HCT116 (cell line): ENCODE measurements around the gene CRY1. TPM values are rescaled to one million over a fixed set of nuclear protein-coding genes. Genes with fewer than 3 reads are reported as not detected.

Experiments
- ATAC-seq: fragments of 200-7000 bp; cut with Tn5 transposase; 2 replicates; pipeline ENCODE4 v1.9.1; 2020; ENCODE audit warnings: mild to moderate bottlenecking, moderate library complexity
- BruUV-seq: library from RNA; stranded (reverse); fragments of 400-500 nt; replicated peaks from 2 replicates; lab custom pipeline; 2021; lab: Mats Ljungman, UMichigan
- CTCF ChIA-PET: fragments of 300-600 bp; sonication (Branson Sonifier 250); formaldehyde crosslinking; loops from one replicate; lab custom pipeline; 2021; ENCODE audit warnings: antibody characterized with exemption; lab: Charles Lee
- POLR2A ChIA-PET: fragments of 300-600, 350-600 bp; sonication (Branson Sonifier 250); formaldehyde crosslinking; loops from one replicate; lab custom pipeline; 2021; ENCODE audit warnings: antibody characterized with exemption; lab: Charles Lee
- RAD21 ChIA-PET, 2 experiments: fragments of 300-600 bp; sonication (Branson Sonifier 250); formaldehyde crosslinking; loops; one replicate each; lab custom pipeline; 2023; ENCODE audit warnings: low total read pairs in 2 of 2; ENCODE audit not compliant: uncharacterized antibody in 2 of 2, unreplicated experiment in 2 of 2, low non-redundant PET in 1 of 2; lab: Charles Lee
- DNase-seq: peaks from one replicate; pipeline ENCODE4 v3.0.0-alpha.2; 2010; ENCODE audit warnings: low read depth, low spot score
- H2AFZ ChIP-seq: fragments of 200-600 bp; shearing (Covaris generic), sonication (generic); 2 replicates; pipeline ENCODE4 v1.6.1; 2017; ENCODE audit warnings: low read depth, mixed run types, mixed read lengths, antibody characterized with exemption, low read length; ENCODE audit not compliant: poor library complexity, severe bottlenecking
- H3K27ac ChIP-seq: 2 replicates; pipeline ENCODE4 v1.5.1; 2012; ENCODE audit warnings: low read depth, low read length
- H3K27me3 ChIP-seq: fragments of 200-600 bp; sonication (generic); 2 replicates; pipeline ENCODE4 v1.6.1; 2016; ENCODE audit warnings: mixed run types, low read length, mixed read lengths; ENCODE audit not compliant: insufficient read depth
- H3K36me3 ChIP-seq, 2 experiments: fragments of 200-500 bp in 1 of 2; fragments of 200-600 bp in 1 of 2; sonication (Bioruptor generic) in 1 of 2; sonication (generic) in 1 of 2; 2 replicates each; pipeline versions ENCODE4 v1.5.1 to v1.6.1; 2014 to 2016; ENCODE audit warnings: low read length in 2 of 2, inconsistent platforms in 1 of 2, mixed read lengths in 1 of 2, mixed run types in 1 of 2; ENCODE audit not compliant: insufficient read depth in 2 of 2, control insufficient read depth in 1 of 2
- H3K4me1 ChIP-seq, 2 experiments: fragments of 200-600 bp in 1 of 2; sonication (generic) in 1 of 2; 2 replicates each; pipeline versions ENCODE4 v1.5.1 to v1.6.1; 2012 to 2017; ENCODE audit warnings: low read length in 2 of 2, inconsistent platforms in 1 of 2, mild to moderate bottlenecking in 1 of 2, mixed read lengths in 1 of 2, mixed run types in 1 of 2, moderate library complexity in 1 of 2; ENCODE audit not compliant: insufficient read depth in 2 of 2, control insufficient read depth in 1 of 2
- H3K4me2 ChIP-seq: fragments of 200-600 bp; sonication (generic); 2 replicates; pipeline ENCODE4 v1.6.1; 2017; ENCODE audit warnings: mixed run types, low read length, mixed read lengths
- H3K4me3 ChIP-seq, 2 experiments: fragments of 200-600 bp in 1 of 2; sonication (generic) in 1 of 2; replicated peaks in 1 of 2; 2 replicates each; pipeline ENCODE4 v1.5.1; 2011 to 2016; ENCODE audit warnings: low read length in 2 of 2, control low read depth in 1 of 2, low read depth in 1 of 2, mild to moderate bottlenecking in 1 of 2, mixed read lengths in 1 of 2, mixed run types in 1 of 2
- H3K79me2 ChIP-seq: fragments of 200-600 bp; sonication (generic); 2 replicates; pipeline ENCODE4 v1.6.1; 2017; ENCODE audit warnings: mild to moderate bottlenecking, mixed run types, low read length, moderate library complexity, mixed read lengths; ENCODE audit not compliant: insufficient read depth
- H3K9ac ChIP-seq: fragments of 200-600 bp; sonication (generic); 2 replicates; pipeline ENCODE4 v1.6.1; 2016; ENCODE audit warnings: low read length, mixed read lengths
- H3K9me2 ChIP-seq: fragments of 200-600 bp; sonication (generic), shearing (Covaris generic); 2 replicates; pipeline ENCODE4 v1.6.1; 2017; ENCODE audit warnings: mixed run types, mild to moderate bottlenecking, moderate library complexity; ENCODE audit not compliant: insufficient read depth
- H3K9me3 ChIP-seq, 2 experiments: fragments of 200-500 bp in 1 of 2; fragments of 200-600 bp in 1 of 2; sonication (Bioruptor generic) in 1 of 2; sonication (generic) in 1 of 2; 2 replicates each; pipeline ENCODE4 v1.6.1; 2014 to 2017; ENCODE audit warnings: low read length in 2 of 2, mixed read lengths in 2 of 2, inconsistent platforms in 1 of 2, low read depth in 1 of 2, mild to moderate bottlenecking in 1 of 2, mixed run types in 1 of 2, moderate library complexity in 1 of 2; ENCODE audit not compliant: control insufficient read depth in 1 of 2, insufficient read depth in 1 of 2
- H4K20me1 ChIP-seq: fragments of 200-600 bp; sonication (generic), shearing (Covaris generic); 2 replicates; pipeline ENCODE4 v1.6.1; 2017; ENCODE audit warnings: mixed run types, mild to moderate bottlenecking, moderate library complexity; ENCODE audit not compliant: insufficient read depth
- ATF3 ChIP-seq: IDR thresholded peaks from 2 replicates; pipeline ENCODE4 v1.6.1; 2012
- CEBPB ChIP-seq: IDR thresholded peaks from 2 replicates; pipeline ENCODE4 v1.6.1; 2012; ENCODE audit warnings: low read depth
- CTCF ChIP-seq, 3 experiments: fragments of 200-600 bp in 1 of 3; sonication (generic) in 1 of 3; IDR thresholded peaks in 2 of 3; conservative IDR thresholded peaks in 1 of 3; 2 replicates each; pipeline ENCODE4 v1.5.1; 2012 to 2017; ENCODE audit warnings: low read depth in 2 of 3, low read length in 2 of 3, antibody characterized with exemption in 1 of 3, borderline replicate concordance in 1 of 3, control low read depth in 1 of 3, mild to moderate bottlenecking in 1 of 3, mixed read lengths in 1 of 3, mixed run types in 1 of 3, moderate library complexity in 1 of 3; ENCODE audit not compliant: insufficient read depth in 1 of 3
- EZH2 ChIP-seq: fragments of 200-600 bp; sonication (generic); IDR thresholded peaks from 2 replicates; pipeline ENCODE4 v1.6.1; 2017; ENCODE audit warnings: antibody characterized with exemption, mixed run types
- EZH2phosphoT487 ChIP-seq: fragments of 200-600 bp; IDR thresholded peaks from 2 replicates; pipeline ENCODE4 v1.6.1; 2018; ENCODE audit warnings: antibody characterized with exemption, borderline replicate concordance
- FOSL1 ChIP-seq: IDR thresholded peaks from 2 replicates; pipeline ENCODE4 v1.6.1; 2012; ENCODE audit warnings: low read depth
- JUND ChIP-seq: IDR thresholded peaks from 2 replicates; pipeline ENCODE4 v1.6.1; 2012
- MAX ChIP-seq: IDR thresholded peaks from 2 replicates; pipeline ENCODE4 v1.6.1; 2012
- POLR2AphosphoS5 ChIP-seq: IDR thresholded peaks from 2 replicates; pipeline ENCODE4 v1.6.1; 2011; ENCODE audit warnings: mild to moderate bottlenecking, low read depth, low read length, moderate library complexity
- REST ChIP-seq: IDR thresholded peaks from 2 replicates; pipeline ENCODE4 v1.6.1; 2012; ENCODE audit warnings: low read depth
- SIN3A ChIP-seq: IDR thresholded peaks from 2 replicates; pipeline ENCODE4 v1.6.1; 2012; ENCODE audit warnings: low read depth
- TCF7L2 ChIP-seq: IDR thresholded peaks from 2 replicates; pipeline ENCODE4 v1.7.0; 2011; ENCODE audit warnings: borderline replicate concordance, inconsistent platforms; ENCODE audit not compliant: insufficient read depth, insufficient read length; ENCODE audit errors: extremely low read depth
- YY1 ChIP-seq: IDR thresholded peaks from 2 replicates; pipeline ENCODE4 v1.6.1; 2011; ENCODE audit warnings: low read length, low read depth, moderate library complexity, mild to moderate bottlenecking; ENCODE audit not compliant: insufficient replicate concordance; ENCODE audit errors: extremely low read depth
- ZBTB33 ChIP-seq: IDR thresholded peaks from 2 replicates; pipeline ENCODE4 v1.6.1; 2011; ENCODE audit warnings: mild to moderate bottlenecking, low read length, moderate library complexity; ENCODE audit not compliant: insufficient replicate concordance; ENCODE audit errors: extremely low read depth
- ZNF274 ChIP-seq: fragments of 200-500 bp; sonication (Bioruptor generic); IDR thresholded peaks from 2 replicates; pipeline ENCODE4 v1.6.1; 2014; ENCODE audit warnings: mild to moderate bottlenecking, low read depth, low read length, inconsistent platforms
- intact Hi-C: fragments of 100-400 bp; cut with micrococcal nuclease; formaldehyde crosslinking; loops from 2 replicates; pipeline ENCODE4 v1.10.0; 2022
- total RNA-seq: library from RNA; stranded (reverse); gene quantifications from one replicate; pipeline ENCODE4 v1.2.1, GENCODE V29; 2021; ENCODE audit not compliant: unreplicated experiment

The CRY1 gene
- total RNA-seq, 1 experiment from 2014 or later, result 16.3 TPM

GRCh38 chr12:107045186-107045585 lies 48.2 kb downstream of the CRY1 start:
- Histone ChIP-seq H3K4me2 (no peak overlapping the region), H3K27me3 (no peaks in the 10 kb centered on the region), H3K27ac (no peak overlapping the region), H4K20me1 (no peaks in the 10 kb centered on the region), H3K9me3 (no peaks in the 10 kb centered on the region; a peak in 1 of 4 replicates), H3K9ac (no peak overlapping the region), H3K36me3 (no peaks in the 10 kb centered on the region), H3K4me1 (no peaks in the 10 kb centered on the region), H3K9me2 (no peaks in the 10 kb centered on the region), H3K4me3 (no peak overlapping the region), H2AFZ (no peak overlapping the region), H3K79me2 (no peaks in the 10 kb centered on the region)
- CTCF ChIA-PET, result no interaction called here
- RAD21 ChIA-PET, result no interaction called here
- TF ChIP-seq CEBPB (no peak), EZH2 (no peak), FOSL1 (no peak), ZNF274 (no peak), ATF3 (no peak), POLR2AphosphoS5 (no peak), REST (no peak), JUND (no peak), YY1 (no peak), MAX (no peak), ZBTB33 (no peak), CTCF (IDR thresholded peaks at IDR 0.05 in 2 of 3, conservative IDR thresholded peaks at IDR 0.05 in 1 of 3; ENCODE audit: borderline replicate concordance in 1 of 3, insufficient read depth in 1 of 3, low read depth in 2 of 3, low read length in 2 of 3) (no peak), SIN3A (no peak), EZH2phosphoT487 (no peak), TCF7L2 (no peak)
- intact Hi-C loops, result no loop called here
- no TSS peak for BruUV-seq
- ATAC-seq, result no peak
- no peak for DNase-seq
- POLR2A ChIA-PET, result no interaction called here
